ENCODE results near the gene RPGRIP1L. TPM values are rescaled to one million over a fixed set of nuclear protein-coding genes. Genes with fewer than 3 reads are reported as not detected.

Gene RPGRIP1L
- total RNA-seq, 1 experiment from 2014 or later = 8.7 TPM

Other genes with a start within 250 kb of the RPGRIP1L start
- 36.6 and 40.0 TPM in 2 replicates for gene AKTIP, start 200.7 kb downstream of the RPGRIP1L start, total RNA-seq (2014; rRNA removed; shearing (Covaris generic))
- 48.1 and 48.3 TPM in 2 replicates for gene FTO, start 297 bp upstream of the RPGRIP1L start, total RNA-seq (2014; rRNA removed; shearing (Covaris generic))